NCI-H146 treated with DMSO at 0.1 percent for 48 hours (cell line): ENCODE measurements around the gene P3H2.
"Not testable (repeated sequence)": the region's sequence is repeated elsewhere in the genome, so short reads cannot be mapped to it uniquely, and the experiment has no call there.

Experiments
- DNase-seq: peaks from one replicate; lab custom pipeline; 2025; ENCODE audit not compliant: unreplicated experiment; lab: John Stamatoyannopoulos, UW

P3H2 gene

DNA sequence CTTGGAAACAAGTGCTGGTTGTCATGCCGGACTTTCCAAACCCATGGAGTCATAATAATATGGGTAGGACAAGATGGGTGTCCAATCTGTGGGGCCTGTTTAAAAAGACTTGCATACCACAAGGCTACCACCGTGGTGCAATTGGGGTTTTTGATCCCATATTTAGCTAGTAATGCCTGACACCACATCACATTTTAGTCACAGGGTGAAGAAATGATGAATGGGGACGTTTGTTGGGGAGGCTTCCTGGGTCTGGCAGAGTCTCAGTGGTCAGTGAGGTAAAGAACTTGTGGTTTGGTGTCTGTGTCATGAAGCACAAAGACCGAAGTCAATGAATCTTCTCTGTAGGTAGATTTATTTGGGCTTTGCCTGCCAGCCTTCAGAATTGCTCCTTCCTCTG is 31.0 kb downstream of the P3H2 start:
- no peak for DNase-seq

GRCh38 chr3:190088890-190089289 is 31.8 kb downstream of the P3H2 start:
- DNase-seq: no peak

GRCh38 chr3:190086191-190086590 is 34.5 kb downstream of the P3H2 start:
- no peak for DNase-seq

GRCh38 chr3:190084983-190085382 is 35.7 kb downstream of the P3H2 start:
- DNase-seq: no peak

DNA sequence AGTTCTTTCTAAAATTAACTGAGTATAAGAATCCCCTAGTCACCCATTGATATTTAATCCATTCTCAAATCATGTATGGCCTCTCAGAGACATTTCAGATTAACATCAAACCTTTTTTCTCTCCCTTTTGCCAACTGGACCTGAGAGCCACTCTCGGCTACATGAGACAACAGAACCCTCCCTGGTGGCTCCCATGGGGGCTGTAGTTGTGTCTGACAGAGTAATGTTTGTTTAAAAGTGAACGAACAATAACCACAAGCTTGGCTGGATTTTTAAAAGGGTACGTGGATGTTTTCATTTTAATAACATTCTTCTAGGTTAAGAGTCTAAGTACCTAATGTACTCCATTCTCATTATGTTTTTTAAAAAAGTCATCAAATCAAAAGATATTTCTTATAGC is 37.1 kb downstream of the P3H2 start:
- no peak for DNase-seq

DNA sequence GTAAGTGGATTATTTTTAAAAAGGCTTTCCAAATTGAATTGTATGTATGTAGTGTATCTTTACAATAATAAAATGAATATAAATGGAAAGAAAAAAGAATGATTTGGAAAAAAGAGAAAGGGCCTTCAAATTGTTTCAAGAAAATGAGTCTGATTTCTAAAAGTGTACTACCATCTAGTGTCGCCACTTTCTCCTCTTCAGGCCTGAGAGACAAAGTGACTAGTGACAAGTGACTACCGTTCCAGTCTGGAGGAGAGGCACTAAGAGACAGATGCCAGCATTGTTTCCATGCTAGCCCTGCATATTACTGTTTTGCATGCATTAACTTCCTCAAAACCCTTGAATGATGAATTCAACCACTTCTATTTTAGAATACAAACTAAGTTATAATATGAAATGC is 39.3 kb downstream of the P3H2 start:
- no peak for DNase-seq

DNA sequence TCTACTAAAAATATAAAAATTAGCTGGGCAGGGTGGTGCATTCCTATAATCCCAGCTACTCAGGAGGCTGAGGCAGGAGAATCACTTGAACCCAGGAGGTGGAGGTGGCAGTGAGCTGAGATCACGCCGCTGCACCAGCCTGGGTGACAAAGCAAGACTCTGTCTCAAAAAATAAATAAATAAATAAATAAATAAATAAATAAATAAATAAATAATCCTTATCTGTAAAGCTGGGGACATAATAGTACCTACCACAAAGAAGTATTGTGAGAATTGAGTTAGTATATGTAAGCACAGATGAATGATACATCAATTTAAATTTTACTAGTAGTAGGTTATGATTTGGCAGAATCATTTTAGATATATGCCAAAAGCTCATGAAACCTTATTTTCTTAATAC is 41.5 kb downstream of the P3H2 start:
- DNase-seq: not testable (repeated sequence)

DNA sequence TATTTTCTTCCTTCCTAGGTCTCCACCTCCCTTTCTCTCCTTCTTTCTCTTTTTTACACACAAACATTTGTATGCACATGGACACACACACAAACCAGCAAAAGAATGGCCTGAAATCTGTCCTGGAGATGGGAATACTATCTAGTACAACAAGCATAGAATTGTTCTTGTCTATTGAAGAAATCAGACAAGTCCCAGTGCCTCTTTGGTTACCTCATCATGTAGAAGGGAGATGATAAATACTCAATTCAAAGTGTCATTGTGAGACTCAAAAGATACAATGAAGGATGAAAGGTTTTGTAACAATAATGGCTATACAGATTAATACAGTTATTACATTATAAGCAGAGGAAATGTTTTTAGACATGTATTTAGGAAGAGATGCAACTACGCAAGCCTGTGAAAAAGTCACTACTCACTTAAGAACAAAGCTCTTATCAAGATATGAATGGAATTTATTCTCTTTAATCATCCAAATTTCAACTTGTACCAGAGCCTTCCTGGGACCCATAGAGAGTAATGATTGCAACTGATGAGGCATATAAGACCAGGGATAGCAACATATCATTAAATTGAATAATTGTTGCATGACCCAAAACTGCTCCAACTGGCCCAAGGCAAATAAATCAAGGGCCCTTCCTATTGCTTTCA is 43.2 kb downstream of the P3H2 start:
- DNase-seq: no peak

DNA sequence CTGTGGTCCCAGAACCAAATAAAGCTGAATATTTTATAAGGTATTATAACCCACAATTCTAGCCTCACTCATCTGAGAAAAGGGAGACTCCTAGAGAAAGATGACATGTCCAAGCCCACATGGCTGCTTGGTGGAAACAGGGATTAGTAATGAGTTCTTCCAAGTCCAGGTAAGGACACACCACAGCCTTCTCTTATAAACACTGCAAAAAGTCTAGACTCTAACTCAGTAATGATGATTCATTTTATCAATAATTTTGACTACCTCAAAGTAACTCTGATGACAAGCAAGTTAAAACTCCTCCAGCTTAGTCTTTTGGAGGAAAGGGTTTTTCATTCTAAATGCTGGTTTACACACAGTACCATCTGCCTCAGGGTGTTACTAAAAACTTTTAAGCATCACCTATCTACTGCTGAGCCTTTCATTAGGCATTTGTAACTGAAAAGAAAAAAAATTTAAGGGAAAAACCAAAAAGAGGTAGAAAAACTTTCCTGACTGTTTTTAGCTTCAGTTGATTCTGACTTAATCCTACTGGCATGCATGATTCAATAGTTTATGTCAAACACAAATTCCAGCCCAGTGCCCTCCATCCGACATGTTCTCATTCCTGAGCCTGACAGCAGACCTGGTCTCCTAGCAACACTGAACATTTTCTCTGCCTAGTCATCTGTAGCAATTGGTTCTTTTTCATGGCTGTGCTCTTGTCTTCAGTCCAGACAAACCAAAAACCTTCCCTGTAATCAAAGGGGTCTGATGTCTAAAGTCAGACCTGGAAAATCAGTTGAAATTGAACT is 43.9 kb downstream of the P3H2 start:
- no peak for DNase-seq

GRCh38 chr3:190076136-190076535 is 44.6 kb downstream of the P3H2 start:
- no peak for DNase-seq

DNA sequence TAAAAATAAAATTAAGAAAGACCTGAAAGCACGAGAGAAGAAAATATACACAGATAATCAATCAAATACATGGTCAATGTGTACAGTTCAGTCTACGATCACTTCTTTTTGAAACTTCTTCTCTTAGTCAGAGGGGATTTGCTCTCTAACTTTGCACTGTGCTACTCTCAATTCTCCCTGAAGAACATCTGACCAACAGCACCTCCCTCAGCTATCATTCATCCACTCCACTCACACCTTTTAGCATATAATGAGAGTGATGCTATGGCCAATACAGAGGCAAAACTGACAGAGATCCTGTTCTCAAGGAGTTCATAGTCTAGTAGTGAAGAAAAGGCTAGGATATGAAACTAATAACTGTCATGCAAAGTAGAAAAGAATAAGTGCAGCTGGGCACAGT is 45.9 kb downstream of the P3H2 start:
- DNase-seq: no peak

DNA sequence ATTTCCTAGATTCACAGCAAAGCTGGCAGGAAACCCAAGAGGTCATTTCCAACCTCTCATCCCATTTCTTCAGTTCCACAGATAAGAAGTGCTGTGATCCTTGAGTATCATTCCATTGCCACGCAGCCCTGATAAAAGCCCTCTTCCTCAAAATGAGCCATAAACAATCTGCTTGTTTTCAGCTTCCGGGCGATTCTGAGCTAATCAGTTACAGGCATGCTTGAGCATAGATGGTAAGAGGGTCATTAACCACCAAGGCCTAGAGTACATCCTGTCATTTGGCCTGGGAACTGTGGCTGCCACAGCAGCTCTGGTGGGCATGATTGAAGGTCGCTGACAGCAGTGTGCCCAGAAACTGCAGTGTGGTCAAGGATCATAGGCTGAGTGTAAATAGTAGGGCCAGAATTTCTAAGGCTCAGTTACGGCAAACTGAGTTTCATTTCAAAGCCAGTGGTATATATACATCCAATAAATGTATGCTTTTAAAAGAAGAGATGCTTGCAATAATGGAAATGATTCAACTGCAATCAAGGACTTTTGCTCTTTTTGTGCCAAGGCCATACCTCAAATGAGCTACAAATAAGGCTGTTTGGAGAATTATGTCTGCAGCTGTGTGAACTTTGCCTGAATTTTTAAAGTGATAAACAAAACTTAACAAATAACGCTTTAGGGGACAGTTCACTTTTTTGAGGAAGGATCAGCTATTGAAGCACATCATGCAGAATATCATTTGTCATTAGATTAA is 47.3 kb downstream of the P3H2 start:
- no peak for DNase-seq

GRCh38 chr3:190072856-190073255 is 47.8 kb downstream of the P3H2 start:
- DNase-seq: no peak

DNA sequence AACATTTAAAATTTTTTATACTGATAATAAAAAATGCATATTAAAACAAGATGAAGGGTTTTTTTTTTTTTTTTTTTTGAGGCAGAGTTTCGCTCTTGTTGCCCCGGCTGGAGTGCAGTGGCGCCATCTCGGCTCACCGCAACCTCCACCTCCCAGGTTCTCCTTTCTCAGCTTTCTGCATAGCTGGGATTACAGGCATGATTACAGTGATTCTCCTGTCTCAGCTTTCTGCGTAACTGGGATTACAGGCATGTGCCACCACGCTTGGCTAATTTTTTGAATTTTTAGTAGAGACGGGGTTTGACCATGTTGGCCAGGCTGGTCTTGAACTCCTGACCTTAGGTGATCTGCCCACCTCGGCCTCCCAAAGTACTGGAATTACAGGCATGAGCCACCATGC is 48.8 kb downstream of the P3H2 start:
- not testable (repeated sequence) for DNase-seq

- DNase-seq: peak; percentile 43
These were observed 49.9 kb downstream of the P3H2 start for GRCh38 chr3:190070622-190071347.

DNA sequence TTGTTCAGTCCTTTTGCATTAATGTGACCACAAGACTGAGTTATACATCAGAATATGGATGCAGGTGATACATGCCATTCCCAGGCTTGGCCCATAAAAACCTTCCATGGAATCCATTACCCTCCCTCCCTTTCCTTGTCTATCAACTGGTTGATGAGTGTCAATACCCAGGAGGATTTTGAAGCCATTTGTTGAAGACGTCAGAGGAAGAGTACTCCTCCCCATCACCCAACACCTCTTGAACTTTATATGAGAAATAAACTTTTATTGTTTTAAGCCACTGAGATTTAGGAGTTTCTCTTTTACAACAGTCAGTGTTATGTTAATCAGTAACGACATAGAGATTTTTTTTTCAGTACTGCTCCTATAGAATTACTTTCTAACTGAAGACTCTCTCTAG is 55.5 kb downstream of the P3H2 start:
- no peak for DNase-seq

DNA sequence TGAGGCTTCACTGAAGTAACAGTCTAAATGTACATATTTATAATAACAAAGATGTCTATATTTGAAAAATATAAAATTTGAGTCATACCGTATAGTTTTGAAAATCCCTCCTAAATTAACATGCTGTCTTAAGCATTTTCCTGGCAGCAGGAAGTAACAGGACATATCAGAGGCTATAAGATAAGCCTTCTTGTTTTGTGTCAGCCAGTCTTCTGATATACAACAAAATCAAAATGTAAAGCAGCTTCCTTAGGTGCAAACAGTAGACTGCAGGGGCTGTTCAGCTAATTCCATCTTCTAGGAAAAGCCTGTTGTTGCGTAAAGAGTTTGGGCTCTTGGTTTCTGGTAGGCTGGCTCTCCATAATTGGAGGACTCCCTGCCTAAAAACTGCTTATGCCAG is 56.0 kb downstream of the P3H2 start:
- DNase-seq: no peak

- DNase-seq: no peak
These were observed 56.6 kb downstream of the P3H2 start for GRCh38 chr3:190064112-190064511.

DNA sequence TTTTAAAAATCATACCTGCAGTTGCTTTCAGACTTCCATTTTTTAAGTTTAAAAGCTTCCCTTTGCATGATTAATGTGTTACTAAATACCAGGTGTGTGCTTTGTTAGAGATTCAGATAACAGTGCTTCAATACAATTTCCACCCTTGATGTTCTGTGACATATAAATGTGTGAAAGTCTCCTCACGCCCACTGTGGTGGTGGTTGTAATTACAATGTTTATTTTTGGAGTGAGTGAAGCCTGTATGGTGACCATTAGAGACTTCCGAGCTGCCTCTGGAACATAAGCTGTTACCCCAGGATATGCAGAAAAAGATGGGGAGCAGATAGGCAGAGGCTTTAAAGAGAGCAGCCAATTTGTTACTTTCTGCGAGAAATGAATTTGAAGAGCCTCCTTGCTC is 57.2 kb downstream of the P3H2 start:
- no peak for DNase-seq

DNA sequence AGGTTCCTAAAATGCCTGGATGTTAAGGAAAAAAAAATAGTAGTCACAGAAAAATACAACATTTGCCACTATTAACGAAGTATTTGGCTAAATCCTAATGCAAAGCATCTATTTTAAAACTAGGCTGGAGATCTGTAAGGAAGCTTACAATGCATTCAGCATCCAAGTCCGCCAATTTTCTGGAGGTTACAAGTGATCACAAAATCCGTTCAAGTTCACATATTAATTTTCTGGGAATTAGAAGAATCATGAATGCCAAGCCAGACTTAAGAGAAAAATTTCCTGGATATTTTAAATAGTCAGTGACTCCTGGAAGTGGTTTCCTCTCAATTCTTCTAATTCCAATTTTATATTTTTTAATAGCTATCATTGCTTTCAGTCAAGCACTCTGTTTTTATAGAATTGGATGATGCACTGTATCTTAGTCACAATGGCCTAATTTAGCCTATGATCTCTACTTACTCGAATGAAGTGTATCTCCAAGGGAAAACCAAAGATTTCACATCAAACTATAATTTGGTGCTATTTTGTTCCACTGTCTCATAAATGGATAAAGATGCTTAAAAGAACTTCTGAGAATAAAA is 60.4 kb downstream of the P3H2 start:
- no peak for DNase-seq

- no peak for DNase-seq
These were observed 61.5 kb downstream of the P3H2 start for GRCh38 chr3:190059242-190059590.
